ENCODE results near the gene TFAM.

DNA sequence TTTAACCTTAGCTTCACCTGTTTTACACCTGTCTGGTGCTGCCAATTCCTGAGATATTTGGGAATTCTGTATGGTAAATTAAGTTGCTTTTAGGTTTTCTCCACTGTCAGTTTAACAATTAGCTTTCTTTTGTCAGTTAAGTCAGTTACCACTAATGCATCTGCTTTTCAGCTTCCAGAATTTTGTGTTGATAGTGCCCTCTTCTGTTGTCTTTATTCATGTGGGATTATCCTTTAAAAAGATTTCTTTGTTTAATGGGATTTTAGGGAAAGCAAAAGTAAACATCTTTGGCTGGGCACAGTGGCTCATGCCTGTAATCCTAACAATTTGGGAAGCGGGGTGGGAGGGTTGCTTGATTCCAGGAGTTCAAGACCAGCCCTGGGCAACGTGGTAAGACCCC is 8.1 kb downstream of the TFAM start:
- TF ChIP-seq CTCF (IDR thresholded peaks at IDR 0.05): no peak; the same call in 1 of the 2 replicates
- TF ChIP-seq TAF1 (IDR thresholded peaks at IDR 0.05; ENCODE audit: borderline replicate concordance, low read depth, low read length): no peak
- no peak for TF ChIP-seq EZH2phosphoT487 (IDR thresholded peaks at IDR 0.05; ENCODE audit: borderline replicate concordance, low read depth)
- TF ChIP-seq, protein P1, sequence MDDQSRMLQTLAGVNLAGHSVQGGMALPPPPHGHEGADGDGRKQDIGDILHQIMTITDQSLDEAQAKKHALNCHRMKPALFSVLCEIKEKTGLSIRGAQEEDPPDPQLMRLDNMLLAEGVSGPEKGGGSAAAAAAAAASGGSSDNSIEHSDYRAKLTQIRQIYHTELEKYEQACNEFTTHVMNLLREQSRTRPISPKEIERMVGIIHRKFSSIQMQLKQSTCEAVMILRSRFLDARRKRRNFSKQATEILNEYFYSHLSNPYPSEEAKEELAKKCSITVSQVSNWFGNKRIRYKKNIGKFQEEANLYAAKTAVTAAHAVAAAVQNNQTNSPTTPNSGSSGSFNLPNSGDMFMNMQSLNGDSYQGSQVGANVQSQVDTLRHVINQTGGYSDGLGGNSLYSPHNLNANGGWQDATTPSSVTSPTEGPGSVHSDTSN (IDR thresholded peaks at IDR 0.05): no peak
- TF ChIP-seq SMC3 (IDR thresholded peaks at IDR 0.05; ENCODE audit: low read depth, low read length): no peak
- TF ChIP-seq POLR2AphosphoS5 (IDR thresholded peaks at IDR 0.05; ENCODE audit: low read depth, low read length): no peak
- TF ChIP-seq RAD21 (IDR thresholded peaks at IDR 0.05; ENCODE audit: low read length): peak; percentile 43; the same call in 1 of the 2 replicates
- TF ChIP-seq SIN3A (IDR thresholded peaks at IDR 0.05; ENCODE audit: borderline replicate concordance, low read depth, low read length): no peak
- TF ChIP-seq CHD2 (IDR thresholded peaks at IDR 0.05; ENCODE audit: low read length, partially characterized antibody): no peak
- no peak for TF ChIP-seq ZBTB33 (IDR thresholded peaks at IDR 0.05; ENCODE audit: borderline replicate concordance, low read depth)
